K562 (cell line): ENCODE data around the gene OLFML3. TPM values are rescaled to one million over a fixed set of nuclear protein-coding genes. Genes with fewer than 3 reads are reported as not detected.

Source experiments
- ADNP ChIP-seq: fragments of 200-800 bp; sonication (Bioruptor generic); IDR thresholded peaks from 2 replicates; pipeline ENCODE4 v1.6.1; 2016; ENCODE audit warnings: missing genetic modification characterization, missing compliant biosample characterization
- ATF3 ChIP-seq, 2 experiments: fragments of 450-650 bp in 1 of 2; sonication (generic) in 1 of 2; formaldehyde crosslinking in 1 of 2; IDR thresholded peaks in 1 of 2; conservative IDR thresholded peaks in 1 of 2; 2 replicates each; pipeline versions ENCODE4 v1.6.1 to v1.8.1; 2016 to 2023; ENCODE audit warnings: mild to moderate bottlenecking in 2 of 2, moderate library complexity in 2 of 2, inconsistent platforms in 1 of 2, missing genetic modification reagents in 1 of 2
- BCOR ChIP-seq: fragments of 450-650 bp; IDR thresholded peaks from 2 replicates; pipeline ENCODE4 v1.6.1; 2016
- C11orf30 ChIP-seq: fragments of 450-650 bp; IDR thresholded peaks from 2 replicates; pipeline ENCODE4 v1.6.1; 2016; ENCODE audit warnings: low read depth, mild to moderate bottlenecking
- CBFA2T2 ChIP-seq: fragments of 450-650 bp; conservative IDR thresholded peaks from 2 replicates; pipeline ENCODE4 v1.6.1; 2017; ENCODE audit warnings: mild to moderate bottlenecking
- CEBPB ChIP-seq: fragments of 450-650 bp; IDR thresholded peaks from 2 replicates; pipeline ENCODE4 v1.6.1; 2016; ENCODE audit warnings: missing genetic modification characterization, missing compliant biosample characterization
- CREB3 ChIP-seq: fragments of 450-650 bp; conservative IDR thresholded peaks from 2 replicates; pipeline ENCODE4 v1.6.1; 2016; ENCODE audit warnings: missing genetic modification characterization, low read depth, mild to moderate bottlenecking, missing compliant biosample characterization, moderate library complexity
- DPF2 ChIP-seq: fragments of 450-650 bp; IDR thresholded peaks from 2 replicates; pipeline ENCODE4 v1.6.1; 2016
- EP400 ChIP-seq: fragments of 450-650 bp; IDR thresholded peaks from 2 replicates; pipeline ENCODE4 v1.6.1; 2017; ENCODE audit warnings: antibody characterized with exemption, mild to moderate bottlenecking, moderate library complexity
- GTF2E2 ChIP-seq: fragments of 200-800 bp; sonication (Bioruptor generic); IDR thresholded peaks from 2 replicates; pipeline ENCODE4 v1.6.1; 2016; ENCODE audit warnings: missing genetic modification characterization, missing compliant biosample characterization
- HES1 ChIP-seq: fragments of 450-650 bp; IDR thresholded peaks from 2 replicates; pipeline ENCODE4 v1.6.1; 2016; ENCODE audit warnings: low read depth, mild to moderate bottlenecking, moderate library complexity
- MEF2D ChIP-seq: conservative IDR thresholded peaks from 2 replicates; pipeline ENCODE4 v1.6.1; 2016; ENCODE audit warnings: low read depth, missing genetic modification characterization, missing compliant biosample characterization
- MYC ChIP-seq, 2 experiments: fragments of 250-450 bp in 1 of 2; sonication (Bioruptor Pico) in 1 of 2; IDR thresholded peaks; 2 replicates each; pipeline versions ENCODE4 v1.5.1 to v1.6.1; 2012 to 2021; ENCODE audit warnings: low read depth in 2 of 2, borderline replicate concordance in 1 of 2, improper control_type of control experiment in 1 of 2, low read length in 1 of 2, mild to moderate bottlenecking in 1 of 2, moderate library complexity in 1 of 2
- NCOR1 ChIP-seq: fragments of 450-650 bp; IDR thresholded peaks from 2 replicates; pipeline ENCODE4 v1.6.1; 2016; ENCODE audit warnings: mild to moderate bottlenecking, moderate library complexity
- NUFIP1 ChIP-seq: fragments of 450-650 bp; IDR thresholded peaks from 2 replicates; pipeline ENCODE4 v1.6.1; 2018; ENCODE audit not compliant: partially characterized antibody
- POLR2AphosphoS5 ChIP-seq: IDR thresholded peaks from 2 replicates; pipeline ENCODE4 v1.6.1; 2011; ENCODE audit warnings: mild to moderate bottlenecking, low read depth, low read length, moderate library complexity; ENCODE audit not compliant: control insufficient read depth, insufficient read depth
- SMAD4 ChIP-seq: fragments of 250-450 bp; sonication (Bioruptor Pico); conservative IDR thresholded peaks from 2 replicates; pipeline ENCODE4 v1.8.0; 2021; ENCODE audit warnings: inconsistent platforms, mild to moderate bottlenecking, moderate library complexity
- STAT5B ChIP-seq: fragments of 250-450 bp; sonication (Bioruptor Pico); IDR thresholded peaks from 2 replicates; pipeline ENCODE4 v1.8.0; 2021; ENCODE audit warnings: mild to moderate bottlenecking, inconsistent platforms
- ZBTB17 ChIP-seq: fragments of 450-650 bp; formaldehyde crosslinking; IDR thresholded peaks from 2 replicates; pipeline ENCODE4 v1.4.0; 2020; ENCODE audit warnings: mild to moderate bottlenecking
- ZNF263 ChIP-seq: sonication (generic); formaldehyde crosslinking; IDR thresholded peaks from 2 replicates; pipeline ENCODE4 v1.8.0; 2022; ENCODE audit warnings: mild to moderate bottlenecking, missing genetic modification reagents, borderline replicate concordance
- ZNF609 ChIP-seq: sonication (generic); formaldehyde crosslinking; IDR thresholded peaks from 2 replicates; pipeline ENCODE4 v1.8.1; 2023; ENCODE audit warnings: missing genetic modification reagents, mild to moderate bottlenecking, borderline replicate concordance
- polyA plus RNA-seq, 8 experiments: library from polyadenylated mRNA; depleted of rRNA in 4 of 8; stranded (reverse) in 5 of 8; unstranded in 3 of 8; fragments of >200 nt; fragmentation: Nextera tagmentation in 2 of 8; fragmentation: Illumina TruSeq in 1 of 8; extraction: Ambion mirVana in 2 of 8; extraction: Trizol in 1 of 8; gene quantifications; 2 replicates each; pipeline versions ENCODE4 v1.2.1 to v1.2.3, GENCODE V29; 2011 to 2014; ENCODE audit warnings: inconsistent platforms in 1 of 8, missing spikeins in 1 of 8
- total RNA-seq, 7 experiments: library from RNA; depleted of rRNA in 6 of 7; stranded (reverse); fragments of >200 nt in 6 of 7; fragmentation: Illumina TruSeq in 2 of 7; extraction: Trizol in 2 of 7; gene quantifications; 2 replicates each; pipeline versions ENCODE4 v1.2.1 to v1.2.3, GENCODE V29; 2011 to 2021; ENCODE audit warnings: low replicate concordance in 1 of 7

The OLFML3 gene
- total and polyA plus RNA-seq, 9 of the 15 experiments (the other 6 are each of a cell fraction or from before 2014, with no cell fraction given), result 0.07 to 0.13 (median 0.07) TPM; not detected in 6

GRCh38 chr1:113949007-113949406 is 30.3 kb upstream of the OLFML3 start (continued):
- TF ChIP-seq STAT5B (no peak), GTF2E2 (tag) (no peak), MYC (IDR thresholded peaks at IDR 0.05; ENCODE audit: low read depth, low read length) (peak; percentile 66), MYC (CRISPR knock-in tag; IDR thresholded peaks at IDR 0.05; ENCODE audit: borderline replicate concordance, low read depth) (no peak), C11orf30 (no peak), ZNF609 (CRISPR knock-in tag) (no peak), POLR2AphosphoS5 (peak; percentile 44; the same call in 1 of the 2 replicates), ATF3 (IDR thresholded peaks at IDR 0.05) (peak; percentile 34; the same call in 1 of the 2 replicates), ATF3 (CRISPR knock-in tag; conservative IDR thresholded peaks at IDR 0.05) (no peak), DPF2 (peak; percentile 60), CREB3 (0 out of 2 replicates have a peak, but pooled peaks have one; percentile 53), CBFA2T2 (0 out of 2 replicates have a peak, but pooled peaks have one; percentile 5), EP400 (peak; percentile 74), ADNP (tag) (0 out of 2 replicates have a peak, but pooled peaks have one; percentile 44), MEF2D (tag) (peak; percentile 77), ZBTB17 (no peak), ZNF263 (CRISPR knock-in tag) (no peak), CEBPB (tag) (0 out of 2 replicates have a peak, but pooled peaks have one; percentile 37), SMAD4 (CRISPR knock-in tag) (peak; percentile 46; the same call in 1 of the 2 replicates), HES1 (peak; percentile 50; the same call in 1 of the 2 replicates), NUFIP1 (peak; percentile 81), NCOR1 (peak; percentile 14), BCOR (peak; percentile 62; the same call in 1 of the 2 replicates)
